GM13976 (cell line): ENCODE data around the gene DBF4.
"Not testable (repeated sequence)": the region's sequence is repeated elsewhere in the genome, so short reads cannot be mapped to it uniquely, and the experiment has no call there.

Source experiments
- DNase-seq: peaks from one replicate; pipeline ENCODE4 v3.0.0; 2012; ENCODE audit warnings: low spot score
- in situ Hi-C: fragments of 300-500 bp; cut with MboI; formaldehyde crosslinking; loops from one replicate; pipeline ENCODE4 v1.12.0; 2022; ENCODE audit warnings: low sequenced_read_pairs, mixed read lengths, inconsistent platforms; ENCODE audit not compliant: unreplicated experiment
- TF ChIP-seq, protein P1 (sequence below): IDR thresholded peaks from 2 replicates; pipeline ENCODE4 v1.5.1; 2012; ENCODE audit warnings: borderline replicate concordance, mild to moderate bottlenecking; ENCODE audit not compliant: insufficient read depth; ENCODE audit errors: extremely low read depth, missing control alignments, control extremely low read depth

Gene DBF4

DNA sequence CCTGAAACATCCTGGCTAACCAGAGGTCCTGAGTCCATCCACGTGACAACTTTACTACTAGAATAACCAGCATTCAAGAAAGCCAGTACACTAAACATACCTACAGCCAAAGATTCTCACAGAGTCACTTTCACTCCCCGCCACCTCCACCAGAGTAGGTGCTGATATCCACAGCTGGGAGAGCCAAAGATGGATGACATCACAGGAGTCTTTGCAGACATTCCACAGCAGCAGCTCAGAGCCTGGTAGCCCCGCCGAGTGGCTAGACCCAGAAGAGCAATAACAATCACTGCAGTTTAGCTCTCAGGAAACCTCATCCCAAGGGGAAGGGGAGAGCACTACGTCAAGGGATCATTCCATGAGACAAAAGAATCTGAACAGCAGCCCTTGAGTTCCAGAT, 44.3 kb downstream of the DBF4 start:
- in situ Hi-C loops, result no loop called here
- DNase-seq, result no peak
- TF ChIP-seq, protein P1, sequence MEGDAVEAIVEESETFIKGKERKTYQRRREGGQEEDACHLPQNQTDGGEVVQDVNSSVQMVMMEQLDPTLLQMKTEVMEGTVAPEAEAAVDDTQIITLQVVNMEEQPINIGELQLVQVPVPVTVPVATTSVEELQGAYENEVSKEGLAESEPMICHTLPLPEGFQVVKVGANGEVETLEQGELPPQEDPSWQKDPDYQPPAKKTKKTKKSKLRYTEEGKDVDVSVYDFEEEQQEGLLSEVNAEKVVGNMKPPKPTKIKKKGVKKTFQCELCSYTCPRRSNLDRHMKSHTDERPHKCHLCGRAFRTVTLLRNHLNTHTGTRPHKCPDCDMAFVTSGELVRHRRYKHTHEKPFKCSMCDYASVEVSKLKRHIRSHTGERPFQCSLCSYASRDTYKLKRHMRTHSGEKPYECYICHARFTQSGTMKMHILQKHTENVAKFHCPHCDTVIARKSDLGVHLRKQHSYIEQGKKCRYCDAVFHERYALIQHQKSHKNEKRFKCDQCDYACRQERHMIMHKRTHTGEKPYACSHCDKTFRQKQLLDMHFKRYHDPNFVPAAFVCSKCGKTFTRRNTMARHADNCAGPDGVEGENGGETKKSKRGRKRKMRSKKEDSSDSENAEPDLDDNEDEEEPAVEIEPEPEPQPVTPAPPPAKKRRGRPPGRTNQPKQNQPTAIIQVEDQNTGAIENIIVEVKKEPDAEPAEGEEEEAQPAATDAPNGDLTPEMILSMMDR, result no peak

DNA sequence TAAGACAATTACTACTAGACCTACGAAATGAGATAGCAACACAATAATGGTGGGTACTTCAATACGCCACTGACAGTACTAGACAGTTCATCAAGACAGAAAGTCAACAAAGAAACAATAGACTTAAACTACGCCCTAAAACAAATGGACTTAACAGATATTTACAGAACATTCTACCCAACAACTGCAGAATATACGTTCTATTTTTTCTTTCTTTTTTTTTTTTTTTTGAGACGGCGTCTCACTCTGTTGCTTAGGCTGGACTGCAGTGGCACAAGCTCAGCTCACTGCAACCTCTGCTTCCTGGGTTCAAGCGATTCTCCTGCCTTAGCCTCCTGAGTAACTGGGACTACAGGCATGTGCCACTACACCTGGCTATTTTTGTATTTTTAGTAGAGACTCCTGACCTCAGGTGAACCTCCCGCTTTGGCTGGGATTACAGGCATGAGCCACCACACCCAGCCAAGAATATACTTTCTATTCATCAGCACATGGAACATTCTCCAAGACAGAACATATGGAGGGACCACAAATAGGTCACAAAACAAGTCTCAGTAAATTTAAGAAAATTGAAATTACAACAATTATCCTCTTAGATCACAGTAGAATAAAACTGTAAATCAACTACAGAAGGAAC, 46.6 kb downstream of the DBF4 start:
- DNase-seq, result not testable (repeated sequence)

DNA sequence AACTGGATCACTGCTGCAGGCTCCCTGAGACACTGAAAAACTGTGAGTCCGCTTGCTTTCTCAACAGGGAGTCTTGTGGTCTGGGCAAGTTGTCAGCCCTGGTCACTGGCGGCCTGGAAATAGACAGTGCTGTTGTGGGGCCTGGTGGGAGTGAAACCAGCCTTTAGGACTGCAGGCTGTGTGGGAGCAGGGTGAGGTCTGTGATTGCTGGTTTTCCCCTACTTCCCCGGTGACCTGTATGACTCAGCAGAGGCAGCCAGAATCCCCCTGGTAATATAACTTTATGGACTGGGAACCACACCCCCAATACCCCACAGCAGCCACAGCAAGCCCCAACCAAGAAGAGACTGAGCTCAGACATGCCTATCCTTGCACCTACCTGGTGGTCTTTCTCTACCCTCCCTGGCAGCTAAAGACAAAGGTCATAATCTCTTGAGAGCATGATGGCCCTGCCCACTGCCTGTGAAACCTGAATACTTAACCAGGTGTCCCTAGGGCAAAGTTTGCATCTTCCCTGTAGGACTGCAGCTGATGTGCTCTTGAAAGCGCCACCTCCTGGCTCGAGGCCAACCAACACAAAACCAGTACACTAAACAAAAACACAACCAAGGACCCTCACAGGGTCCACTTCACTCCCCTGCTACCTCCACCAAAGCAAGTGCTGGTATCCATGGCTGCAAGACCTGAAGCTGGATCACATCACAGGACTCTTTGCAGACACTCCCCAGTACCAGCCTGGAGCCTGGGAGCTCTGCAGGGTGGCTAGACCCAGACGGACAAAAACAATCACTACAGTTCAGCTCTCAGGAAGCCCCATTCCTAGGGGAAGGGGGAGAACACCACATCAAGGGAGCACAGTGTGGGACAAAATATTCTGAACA, 50.5 kb downstream of the DBF4 start:
- in situ Hi-C loops, result no loop called here
- TF ChIP-seq, protein P1, result peak; percentile 30
- DNase-seq, result peak; percentile 44

More for the DNA sequence above, 46.6 kb downstream of the DBF4 start:
- in situ Hi-C loops, result not testable (repeated sequence)

DNA sequence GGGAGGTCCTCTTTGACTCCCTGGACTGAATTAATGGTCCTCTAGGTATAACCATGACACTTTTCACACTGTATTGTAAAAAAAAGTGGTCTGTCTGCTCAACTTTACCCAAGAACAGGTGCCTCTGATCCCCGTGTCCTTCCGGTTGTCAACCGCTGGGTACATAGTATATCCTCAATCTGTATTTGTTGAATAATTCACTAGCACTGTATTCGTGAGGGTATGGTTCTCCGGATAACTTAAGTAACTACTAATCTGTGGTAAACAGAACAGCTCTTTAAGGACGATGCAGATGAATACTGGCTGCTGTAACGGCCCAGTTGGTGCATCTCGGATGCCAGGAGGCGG, 57.3 kb downstream of the DBF4 start:
- DNase-seq, result peak; percentile 13
- in situ Hi-C loops, result no loop called here
- TF ChIP-seq, protein P1, result no peak

DNA sequence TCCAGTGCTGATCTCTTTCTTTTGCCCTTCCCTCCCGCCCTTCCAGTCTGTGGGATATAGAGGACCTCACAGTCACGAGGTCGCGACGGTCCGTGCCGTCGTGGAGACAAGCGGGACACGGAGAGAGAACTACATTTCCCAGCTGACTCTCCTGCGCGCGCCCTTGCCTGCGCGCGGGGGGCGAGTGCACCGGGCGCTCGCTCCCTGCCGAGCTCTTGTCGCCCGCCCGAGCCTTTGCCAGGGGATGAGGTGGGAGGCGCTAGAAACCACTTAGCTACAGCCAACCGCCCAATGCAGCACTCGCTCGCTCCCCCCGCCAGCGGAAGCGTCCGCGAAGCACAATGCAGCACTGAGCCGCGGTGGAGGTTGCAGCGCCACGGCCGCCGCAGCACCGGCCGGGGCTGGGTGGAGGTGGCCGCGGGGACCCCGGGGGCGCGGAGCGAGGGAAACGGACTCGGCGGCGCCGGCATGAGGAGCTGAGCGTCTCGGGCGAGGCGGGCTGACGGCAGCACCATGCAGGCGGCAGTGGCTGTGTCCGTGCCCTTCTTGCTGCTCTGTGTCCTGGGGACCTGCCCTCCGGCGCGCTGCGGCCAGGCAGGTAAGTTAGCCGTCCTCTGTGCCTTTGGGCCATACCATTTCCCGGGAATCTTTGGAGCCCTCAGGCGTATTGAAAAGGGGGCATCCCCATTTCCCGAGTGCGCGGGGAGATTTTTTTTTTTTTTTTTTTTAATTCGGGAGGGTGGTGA, 57.8 kb downstream of the DBF4 start, which contains the start of gene ADAM22:
TSS of gene ADAM22 (plus strand) at position 299 of the 746 bp plus-strand sequence. CDS start at position 514, 215 bp downstream.
- peak; percentile 92 for DNase-seq
- in situ Hi-C loops, result no loop called here
- TF ChIP-seq, protein P1, result no peak

DNA sequence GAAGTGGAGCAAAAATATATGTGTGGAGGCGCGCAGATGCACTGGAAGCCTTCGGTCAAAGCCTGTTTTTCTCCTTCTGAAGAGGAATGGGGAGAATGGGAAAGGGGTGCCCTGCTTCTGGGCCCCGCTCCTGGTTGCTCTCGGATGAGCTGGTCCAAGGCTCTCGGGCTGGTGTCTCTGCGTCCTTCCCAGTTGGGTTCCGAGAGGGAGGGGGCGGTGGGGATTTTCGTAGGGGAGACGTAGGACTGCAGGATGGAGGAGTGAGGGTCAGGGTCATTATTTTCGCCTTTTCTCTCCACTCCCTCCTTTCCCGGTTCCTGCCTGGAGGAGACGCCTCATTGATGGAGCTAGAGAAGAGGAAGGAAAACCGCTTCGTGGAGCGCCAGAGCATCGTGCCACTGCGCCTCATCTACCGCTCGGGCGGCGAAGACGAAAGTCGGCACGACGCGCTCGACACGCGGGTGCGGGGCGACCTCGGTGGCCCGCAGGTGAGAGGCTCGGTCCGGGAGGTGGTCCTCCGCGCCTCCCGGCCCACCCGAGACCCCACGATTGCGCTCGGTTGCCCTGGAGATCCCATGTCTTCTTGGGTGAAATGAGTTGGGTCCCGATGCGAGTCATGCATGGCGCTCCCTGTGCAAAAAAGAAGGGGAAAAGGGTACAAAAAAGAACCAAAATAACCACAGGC, 58.5 kb downstream of the DBF4 start:
- in situ Hi-C loops, result no loop called here
- TF ChIP-seq, protein P1, result no peak
- peak; percentile 54 for DNase-seq
